Uterus (tissue), 2 donors: Measurements from ENCODE around the gene CHAF1A.

ENCODE experiments used
- CTCF ChIP-seq, 4 experiments: fragments of 200-600 bp in 2 of 4; fragments of 450-650 bp in 2 of 4; sonication (generic) in 2 of 4; IDR thresholded peaks; one replicate each; pipeline ENCODE4 v1.5.1; 2016 to 2019; ENCODE audit warnings: antibody characterized with exemption in 4 of 4, mild to moderate bottlenecking in 2 of 4, moderate library complexity in 1 of 4
- POLR2A ChIP-seq, 2 donors: fragments of 450-650 bp; IDR thresholded peaks; one replicate each; pipeline ENCODE4 v1.6.1; 2016; ENCODE audit warnings: antibody characterized with exemption in 2 of 2, mild to moderate bottlenecking in 1 of 2, moderate library complexity in 1 of 2

GRCh38 chr19:4491446-4491845 lies 89.0 kb downstream of the CHAF1A start:
- no peak for TF ChIP-seq CTCF (IDR thresholded peaks at IDR 0.05)
- TF ChIP-seq POLR2A (IDR thresholded peaks at IDR 0.05), result no peak
